Measurements from ENCODE around the gene GRK5.

GRK5 gene

DNA sequence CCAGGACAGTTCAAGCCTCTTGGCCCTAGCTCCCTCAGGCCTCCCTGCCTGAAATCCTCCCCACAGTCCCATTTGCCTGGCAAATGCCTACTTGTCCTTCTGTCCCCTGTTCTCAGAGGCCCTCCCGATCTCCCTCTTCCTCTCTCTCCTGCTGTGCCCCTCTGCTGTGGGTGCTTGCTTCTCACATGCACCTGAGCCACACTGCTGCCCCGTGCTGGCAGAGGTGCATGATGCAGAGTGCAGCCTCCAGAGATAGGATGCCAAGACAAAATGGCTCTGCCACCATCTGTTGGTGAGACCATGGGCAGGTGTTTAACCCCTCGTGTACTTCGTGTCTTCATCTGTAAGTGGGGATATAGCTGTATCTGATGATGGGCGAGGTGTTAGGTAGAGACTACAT is 176.8 kb downstream of the GRK5 start:
- no peak for DNase-seq

DNA sequence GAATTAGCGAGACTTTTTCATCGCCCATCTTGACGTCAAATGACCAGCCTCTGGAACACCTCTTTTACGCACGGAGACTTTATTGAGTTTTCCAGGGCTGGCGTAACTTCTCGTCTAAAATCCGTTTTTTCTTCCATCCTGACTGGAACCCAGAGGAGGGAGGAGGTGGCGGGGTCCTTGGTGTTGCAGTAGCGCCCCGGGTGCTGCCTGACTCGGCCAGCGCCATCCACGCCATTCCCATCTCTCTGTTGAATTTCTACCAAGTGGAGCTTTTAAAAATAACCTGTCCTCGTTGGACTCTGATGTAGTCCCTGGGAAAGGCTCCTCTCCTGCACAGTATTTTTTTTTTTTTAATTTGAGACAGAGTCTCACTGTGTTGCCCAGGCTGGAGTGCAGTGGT is 179.3 kb downstream of the GRK5 start:
- DNase-seq, result no peak

DNA sequence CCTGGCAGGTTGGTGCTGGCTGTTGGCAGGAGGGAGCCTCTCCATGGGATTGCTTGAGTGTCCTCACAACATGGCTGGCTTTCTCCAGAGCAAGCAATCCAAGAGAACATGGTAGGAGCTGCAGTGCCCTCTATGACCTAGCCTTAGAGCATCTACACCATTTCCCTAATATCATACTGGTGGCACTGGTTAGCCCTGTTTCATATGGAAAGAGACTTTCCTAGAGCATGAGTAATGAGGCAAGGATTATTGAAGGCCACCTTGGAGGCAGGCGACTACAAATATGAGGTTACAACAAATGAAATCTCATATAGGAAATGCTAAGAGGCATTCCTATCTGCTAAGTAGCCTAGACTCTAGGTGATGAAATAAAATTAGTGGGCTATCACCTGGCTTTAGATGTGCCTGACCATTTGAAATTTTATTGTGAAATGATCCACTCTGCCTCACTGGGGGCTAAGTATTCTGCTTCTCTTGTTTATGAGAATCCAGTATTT is 181.5 kb downstream of the GRK5 start:
- DNase-seq, result no peak

DNA sequence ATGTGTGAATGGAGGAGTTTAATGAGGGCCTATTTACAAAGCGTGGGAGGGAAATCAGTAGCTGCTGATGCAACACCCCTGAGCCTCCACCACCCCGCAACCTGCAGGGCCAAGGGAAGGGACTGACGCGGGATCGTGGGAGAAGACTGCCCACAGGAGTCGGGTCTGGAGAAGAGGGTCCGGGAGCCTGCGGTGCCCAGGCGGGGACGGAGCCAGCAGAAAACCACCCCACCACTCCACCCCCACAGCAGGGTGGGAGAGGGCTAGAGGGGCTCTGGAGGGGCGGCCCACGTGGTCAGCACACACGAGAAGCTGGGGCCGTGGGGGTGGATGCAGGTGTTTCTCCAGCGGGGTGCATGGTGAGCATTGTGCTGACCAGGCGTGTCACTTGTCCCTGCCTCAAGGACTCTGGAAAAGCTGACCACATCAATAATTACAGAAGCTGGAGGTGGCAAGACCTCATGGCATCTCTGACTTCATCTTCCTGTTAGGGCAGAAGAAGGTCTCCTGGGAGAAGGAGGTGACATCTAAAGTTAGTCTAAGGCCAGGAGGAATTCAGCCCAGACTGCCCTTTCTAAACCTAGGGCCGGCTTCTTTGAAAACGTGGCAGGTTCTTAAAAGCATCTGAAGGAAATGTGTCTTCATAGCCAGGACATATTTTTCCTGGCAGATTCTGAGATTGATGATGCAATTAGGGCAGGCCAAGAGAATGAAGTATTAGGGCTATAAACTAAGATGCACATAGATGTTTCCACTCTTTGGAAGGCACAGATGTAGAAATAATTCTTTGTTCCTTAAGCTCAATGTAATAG is 184.3 kb downstream of the GRK5 start:
- no peak for DNase-seq

DNA sequence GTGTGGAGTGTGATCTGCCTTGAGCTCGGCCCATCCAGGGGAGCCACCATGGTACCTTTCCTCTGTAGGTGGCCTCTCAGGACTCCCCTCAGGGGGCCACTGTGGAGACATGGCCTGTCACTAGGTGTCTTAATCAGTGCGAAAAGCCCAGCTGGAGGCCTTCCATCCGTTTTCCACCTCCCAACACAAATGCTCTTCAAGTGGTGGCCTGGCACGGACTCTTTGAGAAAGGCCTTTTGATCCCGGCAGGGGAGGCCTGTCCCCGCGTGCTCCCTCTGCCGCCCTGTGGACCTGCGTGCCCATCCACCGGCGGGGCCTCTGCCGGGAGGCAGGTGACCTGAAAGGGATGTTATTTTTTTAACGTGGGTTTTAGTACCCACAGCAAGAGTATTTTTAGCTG is 185.6 kb downstream of the GRK5 start:
- no peak for DNase-seq

DNA sequence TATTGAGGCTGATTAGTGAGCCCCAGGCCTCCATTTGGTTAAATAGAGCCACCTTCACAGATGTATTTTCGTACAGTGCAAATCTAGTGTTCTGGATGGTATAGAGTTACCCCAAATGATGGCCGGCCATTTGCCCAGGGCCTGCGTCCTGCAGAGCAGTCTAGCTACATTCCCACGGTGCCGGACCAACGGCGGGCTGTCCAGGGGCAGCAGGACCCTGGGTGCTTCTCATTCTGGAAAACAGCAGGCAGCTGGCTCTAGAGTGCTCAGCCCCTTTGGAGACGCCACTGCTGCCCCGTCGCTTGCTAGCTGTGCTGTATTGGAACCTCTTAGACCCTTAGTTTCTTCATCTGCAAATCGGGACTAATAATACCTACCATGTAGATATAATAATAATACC is 186.1 kb downstream of the GRK5 start:
- DNase-seq, result no peak

DNA sequence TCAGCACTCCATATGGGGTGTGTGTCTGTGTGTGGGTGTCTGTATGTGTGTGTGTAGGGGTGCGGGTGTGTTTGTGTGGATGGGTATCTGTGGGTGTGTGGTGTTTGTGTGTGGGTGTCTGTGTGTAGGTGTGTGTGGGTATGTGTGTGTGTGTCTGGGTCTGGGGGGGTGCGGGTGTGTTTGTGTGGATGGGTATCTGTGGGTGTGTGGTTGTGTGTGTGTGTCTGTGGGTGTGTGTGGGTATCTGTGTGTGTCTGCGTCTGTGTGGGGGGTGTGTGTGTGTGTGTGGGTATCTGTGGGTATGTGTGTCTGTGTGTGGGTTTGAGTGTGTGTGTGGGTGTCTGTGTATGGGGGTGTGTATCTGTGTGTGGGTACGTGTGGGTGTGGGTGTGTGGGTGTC is 186.5 kb downstream of the GRK5 start:
- no peak for DNase-seq

DNA sequence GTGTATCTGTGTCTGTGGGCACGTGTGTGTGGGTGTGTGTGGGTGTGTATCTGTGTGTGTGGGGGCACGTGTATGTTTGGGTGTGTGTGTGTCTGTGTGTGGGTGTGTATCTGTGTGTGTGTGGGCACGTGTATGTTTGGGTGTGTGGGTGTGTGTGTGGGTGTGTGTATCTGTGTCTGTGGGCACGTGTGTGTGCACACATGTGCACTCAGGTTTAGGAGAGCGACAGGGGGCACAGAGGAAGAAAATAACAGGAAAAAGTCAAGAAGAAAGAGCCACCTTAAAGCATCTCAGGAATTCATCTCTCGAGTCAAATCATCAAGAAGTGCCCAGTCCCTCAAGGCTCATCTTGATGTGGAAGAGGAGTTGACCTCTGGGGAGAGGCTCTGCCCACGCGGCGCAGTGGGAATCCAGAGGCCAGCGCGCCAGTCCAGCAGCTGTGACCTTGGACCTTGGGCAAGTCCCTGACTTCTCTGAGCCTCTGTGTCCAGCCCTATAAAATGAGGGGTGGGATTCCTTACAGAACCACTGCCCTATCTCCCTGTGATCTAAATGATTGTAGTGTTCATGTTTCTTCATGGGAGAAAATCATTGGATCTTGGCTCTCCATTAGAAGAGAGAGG is 187.4 kb downstream of the GRK5 start:
- no peak for DNase-seq

DNA sequence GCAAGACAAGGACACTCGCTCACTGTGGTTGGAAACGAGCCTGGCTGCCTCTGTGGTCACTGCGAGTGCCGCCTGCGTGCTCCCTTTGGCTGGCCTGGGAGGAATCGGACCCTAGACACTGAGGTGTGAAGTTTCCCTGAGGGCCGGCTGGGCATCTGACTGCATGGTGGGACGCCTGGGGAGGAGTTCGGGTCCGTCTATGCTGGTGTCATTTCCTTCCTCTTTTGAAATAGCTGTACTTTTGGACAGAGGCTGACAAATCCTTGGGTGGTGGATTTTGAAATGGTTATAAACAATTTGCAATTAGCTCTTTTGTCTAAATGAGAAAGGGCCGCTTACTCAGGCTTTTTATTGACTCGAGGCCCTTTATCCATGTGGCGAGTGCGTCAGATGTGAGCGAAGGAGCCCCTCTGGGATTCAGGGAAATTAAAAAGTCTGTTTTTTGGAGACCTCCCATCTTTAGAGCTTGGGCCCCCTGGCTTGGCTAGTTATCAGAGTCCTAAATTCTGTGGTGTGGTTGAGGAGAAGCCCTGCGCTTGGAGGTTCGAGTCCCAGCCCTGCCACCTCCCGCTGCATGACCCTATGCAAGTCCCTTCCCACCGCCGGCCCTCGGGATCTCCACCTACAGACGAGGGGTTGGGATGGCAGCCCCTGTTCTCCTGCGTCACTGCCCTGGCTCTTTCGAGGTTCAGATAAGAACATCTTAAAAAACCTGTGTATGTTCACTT is 188.1 kb downstream of the GRK5 start:
- peak in 6 of 14 donors; percentile 11 to 33 (median 24) for DNase-seq

DNA sequence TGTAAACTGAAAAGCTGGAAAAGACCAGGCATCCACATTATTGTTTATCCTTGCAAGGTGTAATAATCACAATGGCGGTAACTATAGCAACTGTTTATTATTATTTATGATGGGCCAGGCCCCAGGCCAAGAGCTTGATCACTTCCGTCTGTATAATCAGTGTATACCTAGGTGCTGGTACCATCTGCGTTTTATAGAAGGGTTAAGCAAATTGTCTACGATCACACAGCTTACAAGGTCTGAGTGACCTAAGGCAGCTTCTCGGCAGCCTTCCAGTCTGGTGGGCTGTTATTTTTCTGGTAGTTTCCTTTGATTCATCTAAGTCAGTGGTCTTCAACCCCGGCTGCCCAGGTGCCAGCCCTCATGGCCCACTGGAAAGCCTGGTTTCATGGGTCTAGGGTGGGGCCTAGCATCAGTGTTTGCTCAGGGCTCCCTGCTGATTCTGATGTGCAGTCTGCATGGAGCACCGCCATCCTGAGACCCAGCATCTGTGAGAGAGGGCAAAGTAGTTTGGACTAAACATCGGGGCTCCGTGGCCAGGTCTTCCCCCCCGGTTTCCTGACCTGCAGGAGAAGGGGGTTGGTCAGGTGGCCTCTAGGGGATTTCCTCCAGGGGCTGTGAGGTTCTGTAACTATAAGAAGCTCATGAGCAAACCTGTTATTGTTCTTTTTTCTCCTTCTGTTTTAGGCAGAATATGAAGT is 188.8 kb downstream of the GRK5 start:
- DNase-seq, result no peak

DNA sequence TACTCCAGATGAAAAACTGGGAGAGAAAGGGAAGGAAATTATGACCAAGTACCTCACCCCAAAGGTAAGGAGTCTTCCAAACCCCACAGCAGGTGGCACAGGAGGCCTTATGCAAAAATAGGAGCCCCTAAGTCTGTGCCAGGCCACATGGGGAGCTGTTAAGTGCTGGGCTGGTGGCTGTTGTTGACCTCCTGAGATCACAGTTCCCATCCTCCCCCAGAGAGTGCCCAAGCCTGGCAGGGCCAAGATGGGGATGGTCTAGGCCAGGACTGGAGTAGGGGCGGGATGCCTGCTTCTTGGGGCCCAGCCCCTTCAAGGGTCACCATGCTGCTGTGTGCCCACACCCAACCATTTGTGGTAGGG is 189.3 kb downstream of the GRK5 start:
- no peak for DNase-seq

DNA sequence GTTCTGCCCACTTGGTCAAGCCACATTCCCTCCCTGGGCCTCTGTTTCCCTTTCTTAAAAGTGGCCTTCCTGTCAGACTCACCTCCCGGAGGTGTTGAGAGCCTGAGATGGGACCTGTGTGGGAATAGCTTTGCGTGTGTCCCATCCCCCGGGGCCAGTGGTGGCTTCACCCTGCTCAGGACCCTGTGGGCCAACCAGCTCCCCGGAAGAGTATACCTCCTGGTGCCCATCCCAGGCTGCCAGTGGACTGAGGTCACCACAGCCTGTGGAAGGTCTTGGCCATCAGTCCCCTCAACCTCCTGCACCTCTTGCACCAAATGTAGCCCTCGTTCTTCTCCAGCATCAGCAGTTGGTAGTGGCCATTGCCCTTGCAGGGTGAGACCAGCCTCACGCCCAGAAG is 190.0 kb downstream of the GRK5 start:
- no peak for DNase-seq

DNA sequence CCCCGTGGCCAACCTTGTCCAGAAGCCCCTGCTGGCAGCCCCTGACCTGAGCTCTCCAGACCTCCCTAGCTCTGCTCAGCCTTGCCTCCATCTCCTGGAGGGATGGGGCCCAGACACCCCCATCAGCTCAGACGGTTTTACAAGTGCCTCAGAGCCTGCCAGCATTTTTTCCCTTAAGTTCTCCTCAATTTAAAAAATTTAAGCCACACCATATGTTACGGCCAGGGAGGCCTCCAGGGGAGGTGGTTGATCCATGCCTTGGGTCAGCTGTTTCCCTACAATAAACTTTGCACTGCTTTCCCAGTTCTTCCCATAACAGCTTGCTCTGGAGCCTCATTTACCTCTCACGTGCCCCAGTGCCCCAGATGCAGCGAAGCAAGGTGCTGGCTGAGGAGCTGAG is 191.6 kb downstream of the GRK5 start:
- no peak for DNase-seq

DNA sequence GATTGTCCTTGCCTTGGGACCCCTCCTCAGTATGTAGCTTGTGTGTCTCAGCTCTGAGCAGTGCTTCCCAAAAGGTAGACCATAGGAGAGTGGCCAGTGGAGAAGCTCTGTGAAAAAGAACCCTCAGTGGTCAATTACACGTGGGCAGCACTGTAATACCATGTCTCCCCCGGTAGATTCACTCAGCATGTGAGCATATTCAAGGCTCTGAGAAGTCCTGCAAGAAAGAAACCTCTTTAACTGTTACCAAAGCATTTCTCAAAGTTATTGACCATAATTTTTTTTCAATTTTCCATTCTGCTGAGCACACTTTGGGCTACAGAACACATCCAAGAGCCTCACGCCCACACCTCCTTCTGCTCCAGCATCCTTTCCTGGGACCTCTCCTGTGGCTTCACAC is 192.1 kb downstream of the GRK5 start:
- DNase-seq, result no peak

DNA sequence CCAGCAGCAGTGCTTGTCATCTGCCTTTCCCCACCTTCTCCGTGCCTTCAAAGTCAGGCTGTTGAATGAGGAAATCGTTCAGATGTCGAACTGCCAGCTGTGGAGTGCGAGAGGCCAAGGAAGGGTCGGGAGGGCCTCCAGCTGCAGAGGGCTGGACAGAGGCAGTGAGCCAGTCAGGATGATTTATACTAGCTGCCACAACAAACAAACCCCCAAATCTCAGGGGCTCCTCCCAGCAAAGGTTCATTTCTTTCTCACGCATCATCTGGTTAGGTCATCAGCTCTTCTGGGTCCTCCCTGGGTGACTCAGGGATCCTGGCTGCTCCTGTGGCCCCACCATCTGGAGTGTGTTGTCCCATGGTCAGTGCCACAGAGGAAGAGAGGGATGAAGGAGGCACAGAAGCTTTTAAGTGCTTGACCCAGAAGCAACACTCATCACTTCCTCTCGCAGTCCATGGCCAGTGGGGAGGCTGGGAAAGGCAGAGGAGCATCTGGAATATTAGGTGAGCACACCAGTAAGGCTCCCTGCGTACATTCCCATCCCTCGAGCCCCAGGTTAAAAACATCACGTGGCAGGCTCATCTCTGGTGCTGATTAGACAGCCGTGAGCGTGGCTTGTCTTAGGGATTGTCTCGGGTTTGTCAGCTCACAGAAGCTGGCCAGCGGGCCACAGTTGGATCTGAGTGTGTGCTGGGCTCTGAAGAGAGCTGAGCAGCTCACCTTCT is 194.5 kb downstream of the GRK5 start:
- no peak for DNase-seq

DNA sequence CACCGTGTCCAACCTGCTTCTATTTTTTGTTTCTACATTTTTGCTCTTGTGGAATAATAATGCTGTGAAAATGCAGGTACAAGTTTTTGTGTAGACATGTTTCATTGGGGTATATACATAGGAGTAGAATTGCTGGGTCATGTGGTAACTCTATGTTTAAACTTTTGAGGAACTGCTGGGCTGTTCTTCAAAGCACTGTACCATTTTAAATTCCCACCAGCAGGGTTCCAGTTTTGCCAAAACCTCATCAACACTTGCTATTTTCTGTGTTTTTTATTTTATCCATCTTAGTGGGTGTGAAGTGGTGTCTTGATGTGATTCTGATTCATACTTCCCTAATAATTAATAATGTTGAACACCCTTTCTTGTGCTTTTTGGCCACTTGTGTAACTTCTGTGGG is 196.6 kb downstream of the GRK5 start:
- DNase-seq, result no peak

DNA sequence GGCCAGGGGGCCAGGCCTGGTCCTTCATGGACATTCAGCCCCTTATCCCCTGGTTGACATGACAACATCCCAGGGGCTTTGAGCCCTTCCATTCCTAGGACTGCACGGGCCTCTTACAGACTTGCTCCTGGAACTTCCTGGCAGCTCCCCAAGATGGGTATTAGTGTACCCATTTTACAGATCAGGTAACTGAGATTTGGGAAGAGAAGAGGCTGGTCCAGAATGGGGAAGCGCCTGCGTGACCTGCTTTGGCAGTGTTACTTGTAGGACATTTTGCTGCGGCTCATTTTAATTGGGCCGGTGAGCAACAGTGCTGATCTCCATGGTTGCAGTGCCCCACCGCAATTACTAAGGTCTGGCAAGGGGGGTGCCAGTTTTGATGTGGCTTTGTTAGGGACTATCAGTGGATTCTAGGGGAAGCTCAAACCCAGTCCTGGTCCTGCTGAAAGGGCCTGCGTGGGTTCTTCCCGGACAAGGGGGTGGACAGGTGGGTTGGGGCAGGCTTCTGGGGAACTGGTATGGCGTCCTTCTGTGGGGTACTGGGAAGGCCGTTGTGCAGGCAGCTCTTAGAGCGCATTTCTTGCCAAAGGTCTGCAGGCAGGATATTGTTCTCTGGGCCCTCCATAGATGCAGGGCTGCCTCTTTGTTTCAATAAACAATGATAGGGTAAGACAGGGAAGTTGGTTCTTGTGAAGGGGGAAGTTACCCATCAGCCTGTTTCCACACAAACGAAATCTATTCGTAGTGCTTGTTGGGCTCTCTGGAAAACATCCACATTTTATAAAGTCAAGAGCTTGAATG is 197.5 kb downstream of the GRK5 start:
- DNase-seq, result peak in 1 of 14 donors; percentile 18

DNA sequence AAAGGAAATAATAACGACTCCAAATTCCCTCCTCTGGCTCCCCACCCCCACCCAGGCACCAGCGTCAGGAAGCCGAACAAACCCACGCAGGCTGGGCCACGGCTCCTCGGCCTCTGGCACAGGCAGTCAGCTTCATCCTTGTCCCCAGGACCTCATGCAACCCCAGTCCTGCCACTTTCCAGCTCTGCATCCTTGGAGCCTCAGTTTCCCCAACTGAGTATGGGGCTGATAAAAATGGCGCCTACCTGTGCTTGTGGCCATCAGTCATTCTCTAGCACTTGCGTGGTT is 198.1 kb downstream of the GRK5 start:
- DNase-seq, result no peak

DNA sequence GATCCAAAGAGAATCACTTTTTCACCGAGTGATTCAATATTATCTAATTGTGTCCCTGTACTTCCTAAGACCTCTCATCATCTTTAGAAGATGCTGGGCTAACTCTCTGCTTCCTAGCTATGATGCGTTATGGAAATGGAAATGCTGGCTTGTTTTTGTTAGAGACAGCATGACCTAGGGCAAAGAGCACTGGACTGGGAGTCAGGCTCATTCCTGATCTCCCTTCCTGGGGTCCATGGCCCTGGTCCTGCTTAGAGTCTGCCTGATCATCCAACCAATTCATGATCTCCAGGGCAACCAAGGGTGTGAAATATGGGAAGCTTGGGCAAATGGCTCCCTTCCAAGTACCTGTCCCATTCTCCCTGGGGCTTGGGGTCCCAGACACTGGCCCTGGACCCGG is 198.8 kb downstream of the GRK5 start:
- no peak for DNase-seq

DNA sequence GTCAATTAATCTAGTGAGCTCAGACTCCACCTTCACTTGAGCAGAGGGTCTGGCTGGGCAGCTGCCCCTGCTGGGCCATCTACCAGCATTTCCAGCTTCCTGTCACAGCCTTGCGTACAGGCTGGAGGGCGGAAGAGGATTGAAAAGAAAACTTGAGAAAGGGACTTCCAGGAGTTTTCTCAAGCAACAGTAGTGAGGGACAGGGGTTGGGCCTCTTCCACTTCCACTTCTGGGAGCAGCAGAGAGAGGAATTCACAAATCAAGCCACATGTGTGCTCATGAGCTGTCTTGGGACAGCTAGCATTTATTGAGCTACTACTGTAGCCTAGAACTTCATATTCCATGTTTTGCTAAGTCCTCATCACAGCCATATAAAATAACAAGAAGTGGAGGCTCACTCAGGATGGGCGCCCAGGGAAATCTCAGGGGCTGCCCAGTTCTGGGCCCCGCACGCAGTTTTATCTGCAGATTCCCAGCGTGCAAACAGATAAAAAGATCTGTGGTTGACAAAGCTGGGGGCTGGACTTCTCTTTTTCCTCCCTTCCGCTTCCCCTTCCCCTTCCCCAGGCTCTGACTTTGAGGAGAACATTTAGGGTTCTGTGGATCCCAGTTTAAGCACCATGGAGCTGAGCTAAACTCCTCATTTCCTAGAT is 199.4 kb downstream of the GRK5 start:
- peak in 1 of 14 donors; percentile 26 for DNase-seq

DNA sequence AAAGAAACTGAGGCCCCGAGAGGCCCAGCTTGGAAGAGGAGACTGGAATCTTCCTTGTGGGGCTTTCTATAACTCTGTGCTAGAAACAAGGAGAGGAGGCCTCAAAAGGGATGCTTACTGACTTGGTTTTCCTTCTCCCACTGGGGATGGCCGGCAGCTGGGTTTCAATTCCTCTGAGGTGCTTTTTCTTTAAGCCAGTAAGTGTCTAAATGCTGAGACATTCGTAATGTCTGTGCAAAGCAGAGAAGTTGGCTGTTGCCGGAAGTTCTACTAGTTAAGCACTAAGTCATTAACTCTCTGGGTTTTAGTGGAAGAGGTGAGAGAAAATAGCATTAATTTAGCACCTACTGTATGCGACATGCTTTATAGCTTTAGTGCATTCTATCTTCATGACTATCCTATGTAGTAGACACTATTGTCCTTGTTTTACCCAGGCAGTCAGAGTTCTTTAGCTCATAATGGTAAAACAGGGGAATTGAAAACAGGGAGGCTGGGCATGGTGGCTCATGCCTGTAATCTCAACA is 199.9 kb downstream of the GRK5 start:
- DNase-seq, result peak in 3 of 14 donors; percentile 14 to 38 (median 30)
